BJ (cell line): ENCODE data around the gene L3MBTL4. TPM values are rescaled to one million over a fixed set of nuclear protein-coding genes. Genes with fewer than 3 reads are reported as not detected.

Experiments
- CTCF ChIA-PET: fragments of 350-600 bp; formaldehyde crosslinking; extraction: SDS; loops from one replicate; lab custom pipeline; 2021; ENCODE audit warnings: antibody characterized with exemption, inconsistent platforms; lab: Yijun Ruan, JAX
- POLR2A ChIA-PET: fragments of 300-600 bp; sonication (Branson Sonifier 250); formaldehyde crosslinking; extraction: SDS; loops from one replicate; lab custom pipeline; 2021; ENCODE audit warnings: antibody characterized with exemption; lab: Charles Lee
- DNase-seq: peaks from one replicate; pipeline ENCODE4 v3.0.0-alpha.2; 2011; ENCODE audit warnings: low read depth
- H3K27me3 ChIP-seq: 2 replicates; pipeline ENCODE4 v1.6.0; 2011; ENCODE audit warnings: low read length; ENCODE audit not compliant: control insufficient read depth, insufficient read depth
- H3K36me3 ChIP-seq: 2 replicates; pipeline ENCODE4 v1.5.1; 2011; ENCODE audit warnings: low read length; ENCODE audit not compliant: control insufficient read depth, insufficient read depth
- H3K4me3 ChIP-seq: 2 replicates; pipeline ENCODE4 v1.5.1; 2011; ENCODE audit warnings: low read depth, mild to moderate bottlenecking, control low read depth, low read length
- CTCF ChIP-seq: IDR thresholded peaks from 2 replicates; pipeline ENCODE4 v1.5.1; 2011; ENCODE audit warnings: low read depth, mild to moderate bottlenecking, control low read depth, inconsistent platforms, low read length, moderate library complexity; ENCODE audit not compliant: insufficient read depth
- polyA plus RNA-seq: library from polyadenylated mRNA; depleted of rRNA; stranded (reverse); fragments of >200 nt; gene quantifications from 2 replicates; pipeline ENCODE4 v1.2.3, GENCODE V29; 2011

The L3MBTL4 gene
- polyA plus RNA-seq, 1 experiment = not detected

- ChIA-PET POLR2A (no interaction called here), CTCF (interaction anchor here (1.1 to 1.2 kb wide), 2 partner anchors 9 to 14 kb away, joined by 3 read pairs; no protein-coding TSS in a partner anchor)
- DNase-seq = no peak
- Histone ChIP-seq H3K4me3 (no peak overlapping the region), H3K27me3 (no peaks in the 10 kb centered on the region), H3K36me3 (no peaks in the 10 kb centered on the region)
- TF ChIP-seq CTCF = no peak
Observed at GRCh38 chr18:6021306-6022073, 393.2 kb downstream of the L3MBTL4 start.

- no peak for DNase-seq
- CTCF ChIA-PET = no interaction called here
- Histone ChIP-seq H3K36me3 (no peaks in the 10 kb centered on the region), H3K4me3 (no peak overlapping the region), H3K27me3 (no peaks in the 10 kb centered on the region)
- TF ChIP-seq CTCF = no peak
- POLR2A ChIA-PET = no interaction called here
Observed at GRCh38 chr18:6018671-6019070, 396.0 kb downstream of the L3MBTL4 start.

- H3K27me3 ChIP-seq = no peaks in the 10 kb centered on the region
- ChIA-PET POLR2A (no interaction called here), CTCF (interaction anchor here (0.6 kb wide), 1 partner anchor 24 kb away, joined by 3 read pairs; no protein-coding TSS in a partner anchor)
- no peaks in the 10 kb centered on the region for H3K36me3 ChIP-seq
- no peak for DNase-seq
- no peak overlapping the region for H3K4me3 ChIP-seq
- no peak for TF ChIP-seq CTCF
Observed at GRCh38 chr18:6017171-6017570, 397.5 kb downstream of the L3MBTL4 start.

GRCh38 chr18:6015364-6015763 is 399.3 kb downstream of the L3MBTL4 start:
- ChIA-PET CTCF (no interaction called here), POLR2A (no interaction called here)
- DNase-seq = no peak
- no peak overlapping the region for H3K4me3 ChIP-seq
- no peaks in the 10 kb centered on the region for H3K27me3 ChIP-seq
- no peak for TF ChIP-seq CTCF
- H3K36me3 ChIP-seq = no peaks in the 10 kb centered on the region

GRCh38 chr18:6013171-6013810 is 401.4 kb downstream of the L3MBTL4 start:
- ChIA-PET POLR2A (no interaction called here), CTCF (interaction anchor here (1.5 kb wide), 1 partner anchor 9 kb away, joined by 3 read pairs; no protein-coding TSS in a partner anchor)
- no peaks in the 10 kb centered on the region for H3K27me3 ChIP-seq
- no peaks in the 10 kb centered on the region for H3K36me3 ChIP-seq
- no peak for DNase-seq
- no peak overlapping the region for H3K4me3 ChIP-seq
- TF ChIP-seq CTCF = no peak
